GM19455 (cell line): Measurements from ENCODE around the gene EPHB2.
"Not testable (repeated sequence)": the region's sequence is repeated elsewhere in the genome, so short reads cannot be mapped to it uniquely, and the experiment has no call there.

ENCODE experiments used
- ATAC-seq: cut with Tn5 transposase; IDR thresholded peaks from one replicate; pipeline ENCODE4 v1.9.1; 2021; ENCODE audit not compliant: unreplicated experiment

EPHB2 gene

DNA sequence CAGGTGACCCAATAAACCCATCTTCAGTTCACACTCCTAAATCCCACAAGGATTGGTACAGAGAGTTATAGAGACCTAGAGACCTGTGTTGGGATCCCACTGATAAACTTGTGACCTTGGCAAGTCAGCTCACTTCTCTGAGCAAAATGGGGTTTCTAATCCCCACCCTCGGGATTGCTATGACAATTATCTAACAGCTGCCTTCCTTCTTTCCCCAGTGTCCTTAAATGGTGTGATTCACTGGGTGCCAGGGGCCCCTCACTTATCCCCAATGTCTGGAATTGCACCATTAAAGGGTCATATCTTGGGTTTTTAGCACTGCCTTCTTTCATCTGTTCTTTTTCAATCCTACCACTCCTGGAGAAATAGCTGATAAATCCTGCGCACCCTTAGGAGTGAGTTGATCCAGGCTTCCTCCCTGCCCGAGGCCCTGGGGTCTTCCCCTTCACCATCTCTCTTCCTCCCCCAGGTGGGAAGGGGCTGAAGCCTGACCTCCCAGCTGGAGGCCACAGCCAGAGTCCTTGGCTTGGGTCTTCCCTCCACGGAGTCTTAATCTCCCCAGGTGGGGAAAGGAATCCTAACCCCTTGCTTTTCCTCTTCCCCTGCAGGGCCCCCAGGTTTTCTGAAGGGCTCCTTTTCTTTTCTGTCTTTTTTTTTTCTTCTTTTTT lies 222.3 kb downstream of the EPHB2 start:
- no peak for ATAC-seq

DNA sequence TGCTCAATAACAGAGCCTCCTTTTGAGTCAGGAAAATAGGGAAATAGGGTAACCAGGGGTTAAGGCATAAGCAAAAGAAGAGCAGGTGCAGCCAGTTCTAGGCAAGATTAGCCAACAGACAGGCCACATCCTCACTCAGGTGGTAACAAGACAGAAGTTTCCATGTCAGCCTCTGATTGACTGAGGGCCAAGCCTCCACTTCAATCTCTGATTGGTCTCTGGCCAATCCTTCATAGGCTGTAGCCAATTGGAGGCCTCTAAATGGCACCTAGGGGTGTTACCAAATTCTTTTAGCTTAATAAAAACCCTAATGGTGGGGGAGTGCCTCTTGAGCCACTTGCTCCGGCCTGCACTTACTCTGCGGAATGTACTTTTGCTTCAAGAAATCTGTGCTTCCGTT lies 224.8 kb downstream of the EPHB2 start:
- ATAC-seq, result no peak

DNA sequence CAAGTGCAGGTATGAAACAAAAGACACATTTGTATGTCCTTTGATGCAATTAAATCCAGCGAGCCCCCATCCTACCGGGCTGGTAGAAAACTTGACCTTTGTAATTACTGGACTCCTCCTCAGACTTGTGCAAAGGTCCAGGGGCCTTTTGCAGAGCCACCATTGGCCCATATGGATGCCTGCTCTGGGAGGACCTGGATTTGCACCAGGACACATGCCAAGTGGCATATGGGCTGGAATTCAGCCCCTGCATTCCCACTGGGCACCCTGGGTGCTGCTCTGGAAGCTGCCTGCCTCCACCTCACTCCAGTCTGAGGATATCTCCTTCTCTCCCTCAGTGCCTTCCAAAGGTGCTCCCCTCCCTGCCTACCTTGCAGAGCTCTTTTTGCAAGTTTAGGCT lies 226.0 kb downstream of the EPHB2 start:
- ATAC-seq, result no peak

DNA sequence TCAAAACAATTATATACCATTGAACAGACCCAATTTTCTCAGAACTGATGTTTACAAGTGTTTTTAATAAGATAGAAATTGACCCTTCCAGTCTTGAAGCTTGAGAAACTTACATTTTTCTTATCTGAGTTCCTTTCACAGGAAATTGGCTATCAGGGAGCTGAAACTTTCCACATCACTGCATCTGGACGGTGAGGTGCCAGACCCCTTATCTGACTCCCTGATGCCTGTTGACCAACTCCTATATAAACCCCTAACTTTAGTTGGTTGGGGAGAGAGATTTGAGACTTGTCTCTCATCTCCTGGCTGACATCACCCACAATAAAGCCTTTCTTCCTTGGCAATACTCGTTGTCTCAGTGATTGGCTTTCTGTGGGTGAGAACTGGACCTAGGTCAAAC lies 230.6 kb downstream of the EPHB2 start:
- no peak for ATAC-seq

DNA sequence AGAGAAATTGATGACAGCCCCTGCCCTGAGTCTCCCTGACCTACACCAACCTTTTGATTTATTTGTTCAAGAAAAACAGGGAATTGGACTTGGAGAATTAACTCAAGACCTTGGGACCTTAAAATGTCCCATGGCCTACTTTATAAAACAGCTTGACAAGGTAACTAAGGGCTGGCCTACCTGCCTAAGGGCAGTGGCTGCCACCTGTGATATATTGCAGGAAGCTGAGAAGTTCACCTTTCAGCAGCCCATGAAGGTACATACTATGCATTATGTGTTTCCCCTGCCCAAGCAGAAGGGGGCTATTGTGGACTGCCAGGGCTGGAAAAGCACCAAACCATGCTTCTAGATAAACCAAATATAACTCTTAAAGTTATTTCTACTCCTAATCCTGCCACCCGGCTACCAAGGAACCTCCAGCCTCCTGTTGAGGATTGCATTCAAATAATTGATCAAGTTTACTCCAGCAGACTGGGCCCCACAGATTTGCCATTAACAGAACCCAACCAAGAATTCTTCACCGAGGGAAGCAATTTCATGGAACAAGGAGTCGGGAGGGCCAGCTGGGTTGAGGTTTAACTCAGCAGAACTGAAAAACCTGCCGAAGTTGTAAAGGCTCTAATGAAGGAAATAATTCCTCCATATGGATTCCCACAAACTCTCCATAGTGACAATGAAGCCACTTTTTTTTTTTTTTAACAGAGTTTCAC lies 233.9 kb downstream of the EPHB2 start:
- ATAC-seq, result no peak

DNA sequence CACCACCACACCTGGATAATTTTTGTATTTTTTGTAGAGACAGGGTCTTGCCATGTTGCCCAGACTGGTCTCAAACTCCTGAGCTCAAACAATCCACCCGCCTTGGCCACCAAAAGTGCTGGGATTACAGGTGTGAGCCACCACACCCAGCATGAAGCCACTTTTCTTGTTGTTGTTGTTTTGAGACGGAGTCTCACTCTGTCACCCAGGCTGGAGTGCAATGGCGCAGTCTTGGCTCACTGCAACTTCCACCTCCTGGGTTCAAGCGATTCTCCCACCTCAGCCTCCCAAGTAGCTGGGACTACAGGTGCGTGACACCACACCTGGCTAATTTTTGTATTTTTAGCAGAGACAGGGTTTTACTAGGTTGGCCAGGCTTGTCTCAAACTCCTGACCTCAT lies 234.5 kb downstream of the EPHB2 start:
- not testable (repeated sequence) for ATAC-seq

DNA sequence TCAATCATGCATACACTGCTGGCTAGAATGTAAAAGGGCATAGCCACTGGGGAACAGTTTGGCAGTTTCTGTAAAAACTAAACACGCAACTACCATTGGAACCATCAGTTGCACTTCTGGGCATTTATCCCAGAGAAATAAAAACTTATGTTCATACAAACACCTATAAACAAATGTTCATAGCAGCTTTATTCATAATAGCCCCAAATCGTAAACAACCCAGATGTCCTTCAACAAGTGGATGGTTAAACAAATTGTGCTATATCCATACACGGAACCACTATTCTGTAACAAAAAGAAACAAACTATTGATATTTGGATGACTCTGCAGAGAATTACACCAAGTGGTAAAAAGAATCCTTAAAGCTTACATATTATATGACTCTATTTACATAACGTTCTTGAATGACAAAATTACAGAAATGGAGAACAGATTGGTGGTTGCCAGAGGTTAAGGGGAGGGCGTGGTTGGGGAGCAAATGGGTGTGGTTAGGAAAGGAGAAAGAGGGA lies 239.2 kb downstream of the EPHB2 start:
- ATAC-seq, result no peak

DNA sequence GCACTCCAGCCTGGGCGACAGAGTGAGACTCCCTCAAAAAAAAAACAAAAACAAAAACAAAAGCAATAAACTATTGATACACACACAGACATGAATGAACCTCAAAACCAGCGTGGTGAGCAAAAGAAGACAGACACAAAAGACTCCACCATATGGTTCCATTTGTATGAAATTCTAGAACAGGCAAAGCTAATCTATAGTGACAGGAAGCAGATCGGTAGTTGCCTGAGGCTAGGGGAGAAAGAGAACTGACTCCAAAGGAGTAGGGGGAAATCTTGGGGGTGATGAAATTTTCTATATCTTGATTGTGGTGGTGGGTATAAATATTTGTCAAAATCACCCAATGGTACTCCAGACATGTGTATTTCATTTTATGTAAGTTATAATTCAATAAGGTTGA lies 241.2 kb downstream of the EPHB2 start:
- no peak for ATAC-seq

DNA sequence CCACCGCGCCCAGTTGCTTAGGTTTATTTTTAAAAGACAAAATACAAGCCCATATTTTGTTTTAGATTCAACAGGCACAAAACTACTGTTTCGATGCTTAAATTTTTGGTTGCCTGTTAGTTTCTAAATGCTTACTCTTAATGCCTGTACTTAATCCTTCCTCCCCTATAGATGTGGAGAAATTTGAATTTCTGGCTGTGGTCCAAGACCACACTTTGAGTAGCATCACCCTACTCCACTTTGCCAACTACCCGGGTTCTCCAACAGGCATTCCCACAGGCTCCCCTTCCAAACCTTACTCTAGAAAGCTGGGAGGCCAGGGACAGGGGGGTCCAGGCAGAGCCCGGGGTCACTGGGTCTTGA lies 242.0 kb downstream of the EPHB2 start:
- ATAC-seq, result no peak

DNA sequence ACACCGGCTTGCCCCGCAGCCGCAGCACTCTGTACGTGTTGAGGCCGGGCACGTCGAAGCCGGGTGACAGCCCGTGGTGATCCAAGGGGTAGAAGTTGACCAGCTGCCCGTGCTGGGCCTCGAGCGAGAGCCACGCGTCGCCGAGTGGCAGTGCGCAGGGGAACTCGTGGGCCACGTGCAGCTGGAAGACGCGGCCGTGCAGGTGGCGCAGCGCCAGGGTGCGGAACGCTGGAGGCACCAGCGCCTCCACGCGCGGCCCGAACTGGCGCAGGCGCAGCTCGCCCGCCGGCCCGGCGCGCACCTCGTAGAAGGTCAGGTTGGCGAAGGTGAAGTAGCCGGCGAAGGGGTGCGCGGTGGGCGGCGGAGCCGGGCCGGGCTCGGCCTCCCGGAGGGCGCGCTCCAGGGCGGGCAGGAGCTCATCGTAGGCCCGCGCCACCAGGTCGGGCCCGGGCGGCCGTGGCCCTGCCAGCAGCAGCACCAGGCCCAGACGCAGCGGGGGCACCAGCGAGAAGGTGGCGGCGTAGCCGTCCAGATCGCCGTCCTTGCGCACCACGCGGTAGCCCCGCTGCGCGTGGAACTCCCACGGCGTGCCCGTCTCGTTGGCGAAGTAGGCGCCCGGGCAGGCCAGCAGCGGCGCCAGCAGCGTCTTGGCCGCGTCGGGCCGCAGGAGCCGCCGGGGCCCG lies 242.6 kb downstream of the EPHB2 start:
- no peak for ATAC-seq

DNA sequence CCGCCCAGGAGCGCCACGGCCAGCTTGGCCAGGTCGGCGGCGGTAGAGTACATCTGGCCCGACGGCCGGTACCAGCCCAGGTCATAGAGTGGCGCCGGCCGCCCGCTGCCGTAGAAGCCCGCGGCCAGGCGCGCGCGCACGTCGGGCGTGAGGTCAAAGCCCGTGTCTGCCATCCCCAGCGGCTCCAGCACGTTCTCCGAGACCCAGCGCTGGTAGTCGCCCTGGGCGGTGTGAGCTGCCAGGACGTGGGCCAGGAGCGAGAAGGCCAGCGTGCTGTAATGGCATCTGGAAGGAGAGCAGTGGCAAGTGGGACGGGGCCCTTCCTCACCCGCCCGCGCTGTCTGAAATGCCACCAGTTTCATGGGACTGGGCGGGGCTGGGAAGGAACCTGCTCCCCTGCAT lies 243.1 kb downstream of the EPHB2 start:
- ATAC-seq, result no peak

DNA sequence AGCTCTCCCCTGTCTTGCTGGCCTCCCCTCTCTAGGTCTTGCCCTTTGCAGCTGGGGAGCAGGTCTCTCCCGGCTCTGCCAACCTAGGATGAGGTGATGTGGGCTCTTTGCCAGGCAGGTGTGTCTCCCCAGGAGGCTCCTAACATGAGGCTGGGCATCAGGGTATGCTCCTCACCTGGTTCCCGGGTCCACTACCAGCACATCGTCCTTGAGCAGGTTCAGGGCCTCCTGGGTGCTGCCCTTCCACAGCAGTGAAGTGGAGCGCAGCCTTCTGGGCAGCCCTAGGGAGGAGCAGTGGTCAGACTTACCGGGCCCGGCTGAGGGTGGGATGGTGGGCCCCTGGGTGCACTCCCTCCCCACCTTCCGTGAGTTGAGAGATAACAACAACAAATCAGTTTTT lies 244.5 kb downstream of the EPHB2 start:
- no peak for ATAC-seq

DNA sequence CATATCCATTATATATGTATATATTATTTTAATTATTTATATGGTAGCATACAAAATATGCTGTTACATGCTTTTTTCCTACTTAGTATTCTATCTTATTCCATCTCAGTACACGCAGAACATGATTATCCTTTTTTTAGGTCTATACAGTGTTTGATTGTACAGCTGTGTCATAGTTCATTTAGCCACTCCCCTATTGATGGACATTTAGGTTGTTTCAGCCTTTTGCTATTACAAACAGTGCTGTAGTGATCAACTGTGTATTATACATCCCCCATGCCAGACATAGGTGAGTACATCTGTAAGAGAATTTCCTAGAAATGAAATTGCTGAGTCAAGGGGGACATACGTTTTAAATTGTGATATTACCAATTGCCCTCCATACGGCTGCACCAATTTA lies 246.4 kb downstream of the EPHB2 start:
- ATAC-seq, result no peak

DNA sequence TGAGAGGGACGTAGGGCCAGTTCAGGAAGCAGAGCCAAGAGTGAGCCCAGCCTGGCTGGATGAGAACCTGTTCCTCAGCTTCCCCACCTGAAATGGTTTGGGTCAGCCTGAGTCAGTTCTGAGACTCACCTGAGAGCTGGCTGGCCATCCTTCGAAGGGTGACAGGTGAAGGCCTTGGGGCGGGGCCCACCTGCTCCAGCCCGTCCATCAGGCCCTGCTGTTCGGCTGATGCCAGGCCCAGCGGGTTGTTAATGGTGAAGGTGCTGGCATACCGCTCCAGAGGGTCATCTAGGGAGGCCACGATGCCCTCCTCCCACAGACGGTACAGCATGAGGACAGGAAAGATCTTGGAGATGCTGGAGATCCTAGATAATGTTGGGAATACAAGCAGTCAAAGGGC lies 247.9 kb downstream of the EPHB2 start:
- ATAC-seq, result no peak

DNA sequence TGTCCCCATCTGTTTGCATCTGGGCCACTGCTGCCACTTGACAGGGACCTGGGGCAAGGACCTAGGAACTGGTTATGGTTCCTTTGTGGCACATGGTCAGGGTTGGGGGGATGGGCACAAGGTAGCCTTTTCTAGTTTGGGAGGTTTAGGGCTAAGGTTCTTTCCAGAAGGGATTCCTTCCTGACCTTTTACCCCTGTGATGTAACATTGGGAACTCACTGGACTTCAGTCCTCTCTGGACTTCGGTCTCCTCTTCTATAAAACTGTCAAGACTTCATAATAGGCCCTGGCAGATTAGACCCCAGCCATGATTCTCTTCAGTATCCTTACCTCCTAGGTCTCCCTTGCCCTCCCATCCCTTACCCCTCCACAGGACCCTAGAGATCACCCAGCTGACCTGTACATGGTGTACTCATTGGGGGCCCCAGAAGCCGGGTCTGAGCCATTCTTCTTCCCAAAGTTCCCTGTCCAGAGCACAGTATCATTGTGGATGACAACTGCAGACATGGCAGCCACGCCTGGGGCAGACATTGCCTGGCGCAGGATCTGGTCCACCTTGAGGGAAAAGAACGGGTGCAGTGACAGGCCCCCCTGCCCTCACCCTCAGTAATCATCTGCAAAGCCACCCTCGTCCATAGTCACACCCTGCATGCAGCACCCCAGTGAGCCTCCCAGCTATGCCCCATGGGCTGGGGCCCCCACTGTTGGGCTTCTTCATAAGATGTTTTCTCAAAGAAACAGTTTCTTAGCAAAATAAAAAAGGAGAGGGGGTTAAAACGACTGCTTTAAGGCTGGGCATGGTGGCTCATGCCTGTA lies 249.1 kb downstream of the EPHB2 start:
- ATAC-seq, result no peak

DNA sequence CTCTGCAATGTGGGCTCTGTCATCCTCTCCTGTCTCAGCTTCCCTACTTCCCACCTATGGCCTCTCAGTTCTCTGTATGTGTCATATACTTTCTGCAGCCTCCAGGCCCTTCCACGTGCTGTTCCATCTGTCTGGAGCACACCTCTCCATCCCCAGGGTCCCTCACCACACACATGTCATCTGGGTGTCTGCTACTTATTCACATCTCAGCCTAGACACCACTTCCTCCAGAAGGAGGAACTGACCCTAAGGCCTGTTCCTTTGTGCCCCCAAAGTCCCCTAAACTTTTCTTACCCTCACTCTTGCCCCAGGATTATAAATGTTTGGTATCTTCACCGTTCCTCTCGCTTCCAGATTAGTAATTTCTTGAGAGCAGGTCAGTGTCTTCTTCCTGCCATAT lies 251.9 kb downstream of the EPHB2 start:
- ATAC-seq, result no peak

DNA sequence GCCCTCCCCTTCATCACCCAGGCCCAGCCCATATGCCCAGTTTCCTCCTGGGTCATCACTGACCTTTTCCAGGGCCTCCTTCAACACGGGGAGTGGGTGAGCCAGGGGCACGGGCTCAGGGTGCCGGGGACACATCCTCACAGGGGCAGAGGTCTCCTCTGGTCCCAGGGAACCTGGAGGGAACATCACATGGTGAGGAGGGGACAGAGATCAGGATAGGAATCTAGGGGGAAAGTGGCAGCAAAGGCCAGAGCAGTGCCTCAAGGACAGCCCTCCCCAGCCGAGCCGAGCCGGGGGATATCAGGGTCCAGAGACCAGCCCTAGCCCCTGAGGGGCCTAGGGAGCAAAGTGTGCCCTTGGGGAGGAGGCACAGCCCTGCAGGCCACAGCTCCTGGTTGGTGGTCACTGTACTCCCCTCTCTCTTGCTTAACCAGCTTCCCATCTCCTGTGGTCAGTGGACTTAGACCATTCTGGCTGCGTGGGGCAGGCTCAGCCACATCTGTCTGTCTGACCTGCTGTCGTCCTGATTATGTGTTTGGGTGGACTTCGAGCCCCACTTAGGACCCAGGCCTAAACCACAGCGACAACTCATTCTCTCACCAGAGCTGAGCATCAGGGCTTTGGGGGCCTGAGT lies 252.5 kb downstream of the EPHB2 start:
- ATAC-seq, result no peak

DNA sequence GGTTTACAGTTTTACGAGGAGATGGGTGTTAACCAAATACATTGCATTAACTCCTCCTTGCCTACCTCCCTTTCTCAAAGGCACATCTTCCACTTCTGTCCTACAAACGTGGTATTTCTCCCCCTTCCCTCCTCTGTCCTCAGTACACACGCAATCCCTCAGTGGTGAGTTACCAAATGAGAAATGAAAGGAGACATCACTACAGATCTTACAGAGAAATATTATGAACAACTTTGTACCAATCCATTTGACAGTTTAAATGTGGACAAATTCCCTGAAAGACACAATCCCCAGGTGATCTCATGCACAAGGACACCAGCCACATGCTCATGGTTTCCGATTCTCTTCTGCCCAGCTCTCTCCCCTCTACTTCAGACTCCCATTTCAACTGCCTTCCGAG lies 255.7 kb downstream of the EPHB2 start:
- ATAC-seq, result no peak

DNA sequence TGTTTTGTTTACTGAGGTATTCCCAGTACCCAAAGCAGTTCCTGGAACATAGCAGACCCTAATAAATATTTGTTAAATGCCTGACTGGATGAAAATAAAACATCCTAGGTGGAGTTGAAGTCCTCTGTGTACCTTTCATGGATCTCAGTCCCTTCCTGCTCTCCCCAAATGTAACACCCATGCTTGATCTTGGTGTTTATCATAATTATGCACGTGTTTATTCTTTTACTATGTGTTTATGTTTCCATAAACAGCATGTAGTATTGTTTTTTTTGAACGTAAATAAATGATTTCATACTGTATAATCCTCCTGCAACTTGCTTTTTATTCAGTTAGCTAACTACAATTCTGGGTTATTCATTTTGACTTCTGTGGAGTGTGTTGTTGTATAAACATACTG lies 257.2 kb downstream of the EPHB2 start:
- ATAC-seq, result no peak

DNA sequence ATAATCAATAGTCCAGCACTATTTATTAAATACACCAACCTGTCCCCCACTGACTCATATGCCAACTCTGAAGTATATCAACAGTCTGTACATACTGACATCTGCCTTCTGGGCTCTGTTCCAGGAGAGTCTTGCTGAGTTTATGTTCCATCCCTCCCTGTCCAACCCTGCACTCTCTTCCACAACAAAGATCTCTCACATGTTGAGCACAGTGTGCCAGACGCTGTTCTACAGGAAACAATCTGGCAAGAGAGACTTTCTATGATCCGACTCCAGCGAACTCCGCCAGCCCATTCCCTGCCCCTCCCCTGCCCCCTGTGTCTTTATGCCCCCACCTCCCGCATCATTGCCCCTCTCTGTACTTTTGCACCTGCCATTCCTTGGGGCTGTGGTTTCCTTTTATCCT lies 258.7 kb downstream of the EPHB2 start:
- ATAC-seq, result no peak

DNA sequence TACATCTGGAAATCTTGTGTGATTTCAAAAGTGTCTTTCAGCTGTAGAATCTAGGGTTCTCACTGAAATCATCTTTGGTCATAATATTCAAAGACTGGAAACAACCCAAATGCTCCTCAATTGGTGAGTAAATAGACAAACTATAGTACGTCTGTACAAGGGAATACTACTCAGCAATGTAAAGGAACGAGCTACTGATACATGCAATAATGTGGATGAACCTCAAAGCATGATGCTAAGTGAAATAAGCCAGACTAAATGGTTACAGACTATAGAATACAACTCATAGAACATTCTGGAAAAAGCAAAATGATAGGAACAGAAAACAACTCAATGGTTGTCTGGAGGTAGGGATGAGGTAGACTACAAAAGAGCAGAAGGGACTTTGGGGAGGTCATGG lies 259.5 kb downstream of the EPHB2 start:
- no peak for ATAC-seq
